WTC11 (cell line): ENCODE measurements around the gene ZNF680.

ENCODE experiments used
- ATF2 ChIP-seq: sonication (generic); formaldehyde crosslinking; IDR thresholded peaks from 2 replicates; pipeline ENCODE4 v1.8.1; 2022; ENCODE audit warnings: low read depth, missing genetic modification reagents, borderline replicate concordance
- CREB1 ChIP-seq: sonication (generic); formaldehyde crosslinking; IDR thresholded peaks from 2 replicates; pipeline ENCODE4 v1.8.0; 2023; ENCODE audit warnings: mild to moderate bottlenecking, missing genetic modification reagents
- CTCF ChIP-seq: fragments of 200-600 bp; IDR thresholded peaks from 2 replicates; pipeline ENCODE4 v1.8.0; 2022; ENCODE audit warnings: antibody characterized with exemption
- E2F1 ChIP-seq: sonication (generic); formaldehyde crosslinking; IDR thresholded peaks from 2 replicates; pipeline ENCODE4 v1.8.0; 2022; ENCODE audit warnings: mild to moderate bottlenecking, missing genetic modification reagents
- ESRRA ChIP-seq: sonication (generic); formaldehyde crosslinking; IDR thresholded peaks from 2 replicates; pipeline ENCODE4 v1.8.1; 2022; ENCODE audit warnings: mild to moderate bottlenecking, missing genetic modification reagents, borderline replicate concordance
- ETV6 ChIP-seq: sonication (generic); formaldehyde crosslinking; IDR thresholded peaks from 2 replicates; pipeline ENCODE4 v1.8.1; 2022; ENCODE audit warnings: mild to moderate bottlenecking, missing genetic modification reagents
- FOXJ3 ChIP-seq: sonication (generic); formaldehyde crosslinking; IDR thresholded peaks from 2 replicates; pipeline ENCODE4 v1.9.0; 2021; ENCODE audit warnings: missing genetic modification reagents, mild to moderate bottlenecking, borderline replicate concordance
- GABPB1 ChIP-seq: sonication (generic); formaldehyde crosslinking; IDR thresholded peaks from 2 replicates; pipeline ENCODE4 v1.8.1; 2023; ENCODE audit warnings: mild to moderate bottlenecking, missing genetic modification reagents
- HMGXB4 ChIP-seq: sonication (generic); formaldehyde crosslinking; IDR thresholded peaks from 2 replicates; pipeline ENCODE4 v1.8.1; 2023; ENCODE audit warnings: mild to moderate bottlenecking, moderate library complexity, missing genetic modification reagents
- JUN ChIP-seq: sonication (generic); formaldehyde crosslinking; IDR thresholded peaks from 2 replicates; pipeline ENCODE4 v1.8.0; 2023; ENCODE audit warnings: mild to moderate bottlenecking, missing genetic modification reagents
- KAT7 ChIP-seq: sonication (generic); formaldehyde crosslinking; IDR thresholded peaks from 2 replicates; pipeline ENCODE4 v1.8.1; 2023; ENCODE audit warnings: missing genetic modification reagents, mild to moderate bottlenecking, borderline replicate concordance
- PREB ChIP-seq: sonication (generic); formaldehyde crosslinking; IDR thresholded peaks from 2 replicates; pipeline ENCODE4 v1.8.1; 2022; ENCODE audit warnings: mild to moderate bottlenecking, missing genetic modification reagents, moderate library complexity, borderline replicate concordance
- ZBTB21 ChIP-seq: sonication (generic); formaldehyde crosslinking; IDR thresholded peaks from 2 replicates; pipeline ENCODE4 v1.8.1; 2023; ENCODE audit warnings: mild to moderate bottlenecking, missing genetic modification reagents, borderline replicate concordance

GRCh38 chr7:64562256-64562625 lies 630 bp downstream of the ZNF680 start:
- TF ChIP-seq HMGXB4 (CRISPR knock-in tag) (no peak), CTCF (no peak), ZBTB21 (CRISPR knock-in tag) (no peak), KAT7 (CRISPR knock-in tag) (no peak), ESRRA (no peak), GABPB1 (CRISPR knock-in tag) (no peak), FOXJ3 (CRISPR knock-in tag) (no peak), ATF2 (CRISPR knock-in tag) (no peak), PREB (CRISPR knock-in tag) (no peak), E2F1 (no peak), ETV6 (CRISPR knock-in tag) (no peak), JUN (no peak), CREB1 (CRISPR knock-in tag) (no peak)
